T-helper 1 cell (primary cell): ENCODE data around the gene STN1.

Source experiments
- DNase-seq, 5 donors: peaks; one replicate each; pipeline ENCODE4 v3.0.0-alpha.2; 2012 to 2020

STN1 gene

DNA sequence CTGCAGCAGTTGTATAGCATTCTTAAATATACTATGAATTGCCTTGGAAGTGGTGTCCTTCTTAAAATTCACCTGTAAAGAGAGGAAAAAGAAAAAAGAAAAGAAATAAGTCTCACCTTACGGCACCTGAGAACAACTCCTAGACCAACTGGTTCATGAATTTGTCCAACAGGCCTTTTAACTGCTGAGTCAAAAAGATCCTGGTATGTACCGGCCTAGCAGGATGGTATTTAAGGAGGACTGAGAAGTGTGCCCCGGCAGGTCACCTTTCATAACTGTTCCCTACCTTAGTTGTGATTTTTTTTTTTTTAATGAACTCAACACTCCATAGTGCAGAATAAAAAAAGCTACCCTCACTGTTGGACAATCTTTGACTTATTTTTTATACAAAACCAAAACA is 25.8 kb downstream of the STN1 start:
- no peak for DNase-seq

DNA sequence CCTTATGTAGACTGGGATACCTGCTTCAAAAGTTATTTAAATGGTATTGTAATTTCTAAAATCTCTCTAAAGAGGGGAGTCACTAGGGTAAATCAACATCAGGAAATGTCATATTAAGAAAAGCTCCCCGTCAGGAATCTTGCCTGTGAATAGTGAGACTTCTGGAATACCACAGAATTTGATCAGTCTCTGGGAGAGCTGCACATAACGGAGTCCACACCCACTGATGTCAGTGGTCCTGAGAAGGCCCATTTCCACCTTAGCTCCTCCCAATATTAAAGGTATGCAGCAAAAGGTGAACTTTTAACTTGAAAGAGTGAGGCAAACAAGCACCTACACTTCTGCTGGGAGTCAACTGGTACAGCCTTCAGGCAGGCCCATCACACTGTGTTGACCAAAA is 27.3 kb downstream of the STN1 start:
- no peak for DNase-seq

DNA sequence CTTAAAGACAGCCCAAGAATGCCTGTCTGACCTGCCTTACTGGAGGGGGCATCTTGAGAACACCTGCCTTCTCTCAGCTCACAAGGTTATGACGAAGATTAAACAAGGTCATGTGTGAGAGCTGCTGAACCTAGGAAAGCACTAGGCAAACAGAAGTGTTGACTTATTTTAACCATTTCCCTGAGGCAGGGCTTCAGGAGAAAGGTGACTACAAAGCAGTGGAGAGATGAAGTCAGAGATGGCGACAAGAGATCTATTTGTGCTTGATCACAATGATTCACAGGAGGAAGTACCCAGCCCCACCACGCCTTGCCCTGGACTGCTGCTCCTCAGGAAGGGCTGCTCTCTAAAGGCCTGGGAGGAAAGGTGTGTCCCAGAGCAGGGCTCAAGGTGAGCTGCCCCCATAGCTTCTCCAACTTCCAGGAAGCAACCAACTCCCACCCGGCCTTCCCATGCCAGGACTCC is 27.8 kb downstream of the STN1 start:
- peak in 1 of 5 donors; percentile 20 for DNase-seq

DNA sequence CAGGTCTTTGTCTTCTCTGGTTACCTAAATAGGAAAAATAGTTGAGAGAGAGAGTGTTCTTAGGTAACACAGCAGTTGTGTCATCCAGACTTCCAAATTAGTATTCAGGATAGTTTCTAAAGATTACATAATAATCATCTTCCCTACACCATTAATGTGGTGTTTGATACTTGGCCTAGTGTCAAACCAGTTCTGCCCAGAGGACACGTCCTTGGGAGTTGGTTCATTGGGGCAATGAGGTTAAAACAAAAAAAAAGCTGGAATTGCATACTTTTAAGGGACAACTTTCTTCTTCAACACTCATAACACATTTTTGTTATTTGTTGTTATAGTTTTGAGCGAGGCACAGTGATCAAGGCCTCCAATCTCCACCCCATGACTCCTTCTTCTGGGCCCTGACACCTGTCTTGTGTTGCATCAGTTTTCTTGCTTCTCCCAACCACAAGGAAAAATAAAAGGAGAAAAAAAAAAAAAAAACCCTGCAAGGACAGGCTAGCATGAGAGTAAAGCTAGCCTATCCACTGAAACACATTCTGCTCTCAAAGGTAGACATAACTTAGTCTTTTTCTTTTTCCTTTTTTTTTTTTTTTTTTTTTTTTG is 28.8 kb downstream of the STN1 start:
- DNase-seq = no peak

DNA sequence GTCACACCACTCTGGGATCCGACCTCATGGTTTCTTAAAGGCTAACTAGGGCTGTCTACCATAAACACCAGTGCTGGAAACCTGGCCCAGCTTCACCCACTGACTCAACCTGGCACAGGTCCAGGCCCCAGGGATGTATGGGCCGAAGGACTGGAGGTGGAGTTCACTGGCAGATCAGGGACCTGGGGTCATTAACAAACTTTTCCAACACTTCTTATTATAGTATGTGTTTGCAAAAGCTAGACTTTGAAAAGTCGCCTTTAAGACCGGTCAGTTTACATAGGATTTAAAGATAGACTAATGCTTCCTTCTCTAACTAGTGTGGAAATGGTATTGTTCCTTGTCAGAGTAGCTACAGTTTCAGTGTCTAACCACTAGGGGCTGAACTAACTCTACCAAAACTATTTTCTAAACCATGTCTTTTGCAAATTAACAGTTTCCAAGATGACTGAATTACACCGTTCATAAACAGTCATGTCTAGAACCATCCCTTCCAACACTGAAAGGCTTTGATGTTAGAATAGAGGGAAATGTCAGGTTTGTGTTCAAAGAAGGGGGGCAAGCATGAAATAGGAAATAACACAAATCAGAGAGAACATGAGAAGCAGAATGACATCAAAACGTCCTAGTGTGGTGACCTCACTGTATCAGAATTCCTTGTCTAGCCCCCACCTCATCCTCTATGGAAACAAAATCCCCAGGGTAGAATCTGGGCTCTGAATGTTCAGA is 29.7 kb downstream of the STN1 start:
- peak in 1 of 5 donors; percentile 68 for DNase-seq

DNA sequence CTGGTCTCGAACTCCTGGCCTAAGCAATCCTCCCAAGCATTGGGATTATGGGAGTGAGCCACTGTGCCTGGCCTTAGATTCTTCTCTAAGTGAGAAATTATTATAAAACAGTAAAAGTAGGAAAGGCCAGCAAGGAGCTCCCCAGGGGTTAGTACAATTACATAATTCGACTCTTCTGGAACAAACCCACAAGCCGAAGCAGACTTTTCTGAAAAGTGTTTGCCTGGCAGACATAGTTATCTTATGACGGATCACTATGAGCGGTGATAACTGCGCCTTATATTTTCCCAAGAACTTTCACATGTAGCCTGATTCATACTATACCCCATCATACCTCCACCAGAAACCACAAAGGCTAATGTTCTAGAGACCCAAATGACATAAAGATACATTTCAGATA is 32.4 kb downstream of the STN1 start:
- DNase-seq = no peak

DNA sequence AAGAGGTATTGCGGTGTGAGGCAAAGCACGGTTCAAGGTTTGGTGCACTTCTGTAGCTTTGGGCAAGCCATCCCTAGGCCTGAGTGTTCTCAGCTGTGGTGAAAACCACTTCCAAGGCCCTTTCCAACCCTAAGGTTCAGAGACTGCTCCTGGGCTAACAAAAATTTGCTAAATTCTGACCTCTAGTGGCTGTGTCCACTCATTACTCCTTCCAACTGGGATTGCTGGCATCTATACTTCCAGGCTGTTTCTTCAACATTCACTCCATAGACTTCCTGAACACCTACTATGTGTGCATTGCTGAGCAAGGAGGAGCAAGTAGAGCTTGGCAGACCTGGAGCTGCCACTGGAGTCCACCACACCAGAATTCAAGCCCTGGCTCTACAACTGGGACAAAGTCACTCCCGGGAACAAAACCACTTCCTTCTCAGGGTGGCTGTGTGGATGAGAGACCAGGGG is 33.3 kb downstream of the STN1 start:
- DNase-seq = peak in 1 of 5 donors; percentile 39

DNA sequence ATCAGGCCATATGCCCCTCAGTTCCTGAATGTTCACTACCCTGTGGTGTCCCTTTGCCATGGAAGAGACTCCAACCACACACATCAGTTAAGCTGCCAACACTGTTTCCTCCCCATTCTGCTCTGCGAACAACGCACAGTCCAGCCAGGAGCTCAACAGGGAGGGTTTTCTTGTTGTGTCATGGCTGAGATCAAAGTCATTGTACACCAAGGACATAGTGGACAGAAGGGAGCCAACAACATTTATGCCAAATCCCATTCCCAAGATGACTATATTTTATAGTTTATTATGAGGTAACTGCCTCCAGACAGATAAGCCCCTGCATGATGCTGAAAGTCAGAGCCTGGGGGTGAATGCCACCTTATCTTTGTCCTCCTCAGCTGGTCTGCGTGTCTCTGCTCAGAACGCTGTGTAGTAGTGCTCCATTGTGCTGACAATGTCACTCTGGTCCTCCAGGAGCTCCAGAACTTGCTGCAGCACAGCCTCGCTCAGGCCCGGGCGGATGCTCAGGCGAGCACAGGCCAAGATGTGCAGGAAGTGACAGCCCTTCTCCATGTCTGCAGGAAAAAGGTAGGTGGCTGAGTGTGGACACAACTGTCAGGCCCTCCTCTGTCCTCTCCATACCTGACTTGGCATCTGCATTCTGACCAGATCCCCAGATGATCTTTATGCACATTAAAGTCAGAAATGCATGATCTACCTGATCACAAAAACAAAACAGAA is 35.5 kb downstream of the STN1 start:
- no peak for DNase-seq

DNA sequence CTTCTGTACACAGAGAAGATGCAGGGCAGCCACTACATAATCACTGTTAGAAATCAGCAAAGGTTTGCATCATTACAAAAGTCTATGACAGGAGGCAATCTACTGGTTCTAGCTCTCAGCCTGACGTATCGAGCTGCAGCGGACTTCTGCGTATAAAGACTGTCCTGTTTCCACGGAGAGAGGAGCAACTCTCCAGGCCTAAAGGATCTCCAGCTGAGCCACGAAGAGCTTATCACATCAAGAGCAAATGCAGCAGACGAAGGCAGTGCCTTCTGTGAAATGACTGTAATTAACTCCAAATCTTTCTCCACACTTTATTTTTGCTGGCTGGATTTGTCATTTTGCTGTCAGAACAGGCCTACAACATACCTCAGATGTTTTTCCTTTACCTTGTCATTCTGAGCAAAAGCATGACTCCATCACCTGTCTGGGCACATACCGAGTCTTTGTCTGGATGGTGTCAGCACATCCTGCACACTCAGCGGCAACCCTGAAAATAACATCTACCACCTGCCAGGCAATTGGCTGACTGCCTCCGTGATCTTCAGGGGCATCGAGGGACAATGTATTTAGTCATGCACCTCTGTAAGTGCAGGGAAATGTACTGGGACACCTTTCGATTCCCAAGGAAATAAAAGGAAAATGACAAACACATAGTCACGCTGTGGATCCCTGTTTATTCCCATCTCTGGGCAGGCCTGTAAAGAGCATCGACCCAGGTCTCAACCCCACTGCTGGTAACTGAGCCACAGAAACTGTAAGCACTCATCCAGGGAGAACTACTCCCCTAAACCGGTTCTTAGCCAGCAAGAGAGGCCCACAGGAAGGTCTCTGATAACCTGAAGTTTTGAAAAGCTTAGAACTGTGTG is 36.3 kb downstream of the STN1 start:
- no peak for DNase-seq

DNA sequence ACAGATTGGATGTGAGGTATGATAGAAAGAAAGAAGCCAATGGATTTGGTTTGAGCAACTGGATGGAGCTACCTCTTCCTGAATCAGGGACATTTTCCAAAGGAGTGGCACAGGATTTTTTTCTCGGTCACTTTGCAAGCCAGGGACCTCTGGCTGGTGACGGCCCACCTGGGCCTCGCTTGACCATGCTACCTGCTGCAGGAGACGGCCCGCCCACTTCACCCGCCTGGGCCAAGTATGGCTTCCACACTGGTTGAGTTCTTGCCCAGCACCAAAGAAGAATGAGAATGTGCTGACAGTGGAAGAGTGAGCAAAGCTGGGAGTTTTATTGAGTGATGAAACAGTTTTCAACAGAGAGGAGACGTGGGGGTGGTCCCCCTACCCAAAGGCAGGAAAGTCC is 38.2 kb downstream of the STN1 start:
- no peak for DNase-seq

DNA sequence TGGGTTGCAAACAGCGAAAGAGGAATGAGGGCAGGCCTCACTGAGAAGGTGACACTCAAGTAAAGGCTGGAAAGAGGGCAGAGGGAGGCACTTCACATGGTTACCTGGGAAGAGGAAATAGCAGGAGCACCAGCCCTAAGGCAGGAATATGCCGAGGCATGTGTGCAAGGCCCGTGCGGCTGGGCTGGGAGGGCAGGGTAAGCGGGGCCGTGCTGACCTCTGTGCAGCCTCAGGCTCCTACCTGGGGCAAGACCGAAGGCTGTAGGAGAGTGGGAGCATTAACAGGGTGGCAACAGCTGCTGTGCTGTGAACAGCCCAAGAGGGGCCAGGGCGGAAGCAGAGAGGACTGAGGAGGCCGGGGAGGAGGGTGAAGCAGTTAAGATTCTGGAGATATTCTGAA is 38.6 kb downstream of the STN1 start:
- DNase-seq = no peak

DNA sequence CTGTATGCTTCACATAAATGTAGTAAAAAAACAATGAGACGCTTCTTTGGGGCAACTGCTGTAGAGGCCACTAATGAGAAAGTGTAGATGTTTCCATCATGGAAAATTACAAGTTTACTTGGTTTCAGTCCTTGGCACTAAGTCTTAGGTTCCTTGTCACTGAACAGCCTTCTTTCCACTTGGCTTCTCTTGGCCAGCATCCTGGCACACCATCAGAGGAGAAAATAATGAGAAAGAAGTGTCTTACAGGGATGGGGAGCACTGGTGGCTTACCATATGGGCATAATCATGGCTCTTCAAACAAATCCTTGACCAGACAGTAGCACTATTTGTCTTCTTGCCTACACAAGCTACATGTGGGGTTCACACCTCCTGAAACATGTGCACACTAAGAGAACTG is 40.1 kb downstream of the STN1 start:
- DNase-seq = no peak

DNA sequence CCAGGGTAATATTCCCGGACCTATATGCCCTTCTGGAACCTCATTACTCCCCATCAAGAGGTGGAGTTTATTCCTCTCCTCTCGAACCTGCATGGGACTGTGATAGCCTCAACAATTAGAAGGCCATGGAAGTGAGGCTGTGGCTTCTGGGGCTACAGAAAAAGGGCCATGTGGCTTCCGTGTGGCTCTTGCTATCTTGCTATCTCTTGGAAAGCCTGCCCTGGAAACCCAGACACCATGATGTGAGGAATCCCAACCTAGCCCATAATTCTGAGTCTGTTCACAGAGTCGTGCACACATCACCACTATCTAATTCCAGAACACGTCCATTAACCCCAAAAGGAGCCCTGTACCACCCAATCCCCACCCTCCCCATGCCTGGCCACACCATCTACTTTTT is 41.8 kb downstream of the STN1 start:
- DNase-seq = no peak

DNA sequence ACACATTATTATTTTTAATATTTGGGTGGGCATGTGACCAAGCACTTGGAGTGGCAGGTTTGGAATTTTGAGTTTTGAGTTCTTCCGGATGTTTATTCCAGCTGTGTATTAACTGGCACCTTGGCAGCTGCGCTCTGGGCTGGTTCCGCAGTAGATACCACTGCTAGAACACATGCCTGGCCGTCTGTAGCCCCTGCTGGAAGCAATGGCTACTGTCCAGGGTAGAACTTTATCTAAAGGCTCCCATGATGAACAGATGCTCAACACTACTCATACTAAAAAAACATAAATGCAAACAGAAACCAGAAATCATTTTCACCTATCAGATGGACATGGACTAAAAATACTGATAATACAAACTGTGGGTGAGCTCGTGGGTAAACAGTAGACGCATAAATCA is 43.3 kb downstream of the STN1 start:
- no peak for DNase-seq

DNA sequence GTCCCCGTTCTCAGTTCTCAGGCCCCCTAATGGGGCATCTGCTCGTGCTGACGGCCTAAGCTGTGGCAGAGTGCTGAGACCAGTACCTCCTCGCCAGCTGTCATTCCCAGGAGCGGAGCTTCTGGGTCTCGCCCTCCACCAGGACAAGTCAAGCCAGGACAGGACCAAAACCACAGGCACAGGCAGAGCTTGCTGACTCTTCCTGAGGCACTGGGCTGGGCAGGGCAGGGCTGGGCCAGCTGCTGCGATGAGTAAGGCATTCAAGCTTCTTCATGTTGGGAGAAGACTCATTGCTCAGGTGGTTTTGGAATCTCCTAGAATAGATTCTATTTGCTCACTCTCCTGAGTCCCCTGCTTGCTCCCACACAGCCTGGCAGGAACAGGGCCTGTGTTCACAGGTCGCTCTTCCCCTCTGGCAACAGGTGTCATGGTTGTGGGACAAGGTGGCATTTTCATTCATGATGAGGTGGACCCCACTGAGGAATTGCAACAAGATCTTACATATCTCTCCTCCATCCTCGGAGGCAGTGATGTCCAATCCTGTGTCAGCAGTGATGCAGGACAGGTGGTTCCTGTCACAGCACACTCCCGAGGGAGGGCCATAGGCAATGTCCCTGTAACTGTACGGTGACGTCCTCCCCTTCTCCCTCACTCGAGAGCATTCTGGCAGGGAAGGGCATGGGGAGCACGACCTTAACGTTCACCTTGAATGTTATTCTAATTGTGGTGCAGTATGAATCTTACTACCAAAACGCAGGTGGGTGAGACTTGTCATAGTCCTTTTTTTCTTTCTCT is 45.6 kb downstream of the STN1 start:
- no peak for DNase-seq

DNA sequence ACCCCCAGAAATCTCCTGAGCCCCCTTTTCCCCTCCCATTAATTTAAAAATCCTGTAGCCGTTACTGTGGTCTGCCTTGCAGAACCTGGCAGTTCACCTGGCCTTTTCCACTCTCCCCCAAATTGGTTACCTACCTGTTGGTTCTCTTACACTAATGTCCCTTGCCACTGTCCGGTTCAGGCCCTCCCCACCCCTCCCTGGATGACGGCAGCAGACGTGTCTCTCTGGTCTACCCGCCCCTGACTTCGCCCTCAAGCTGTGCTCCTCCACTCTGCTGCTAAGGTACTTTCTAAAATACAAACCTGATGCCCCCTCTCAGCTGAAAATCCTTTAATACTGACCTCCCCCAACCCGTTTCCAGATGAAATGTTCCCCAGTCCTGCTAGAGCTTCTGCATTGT is 47.0 kb downstream of the STN1 start:
- no peak for DNase-seq

DNA sequence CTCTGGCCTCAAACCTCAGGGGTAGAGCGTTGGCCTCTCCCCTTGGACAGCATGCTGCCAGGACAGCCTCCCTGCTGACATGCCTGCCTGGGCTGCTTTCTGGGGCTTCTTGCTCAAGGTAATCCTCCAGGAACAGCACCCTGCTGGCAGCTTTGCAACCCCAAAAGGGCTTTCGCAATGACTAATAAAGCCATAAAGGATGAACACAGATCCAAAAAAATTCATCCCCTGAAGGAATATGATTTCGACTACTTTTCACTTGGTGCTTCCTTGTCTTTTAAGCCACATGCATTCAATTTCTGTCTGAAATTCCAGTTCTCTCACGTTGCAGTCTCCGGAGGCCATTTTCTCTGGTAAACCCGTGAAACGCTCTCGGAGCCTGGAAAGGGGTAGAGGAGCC is 47.5 kb downstream of the STN1 start:
- DNase-seq = no peak

DNA sequence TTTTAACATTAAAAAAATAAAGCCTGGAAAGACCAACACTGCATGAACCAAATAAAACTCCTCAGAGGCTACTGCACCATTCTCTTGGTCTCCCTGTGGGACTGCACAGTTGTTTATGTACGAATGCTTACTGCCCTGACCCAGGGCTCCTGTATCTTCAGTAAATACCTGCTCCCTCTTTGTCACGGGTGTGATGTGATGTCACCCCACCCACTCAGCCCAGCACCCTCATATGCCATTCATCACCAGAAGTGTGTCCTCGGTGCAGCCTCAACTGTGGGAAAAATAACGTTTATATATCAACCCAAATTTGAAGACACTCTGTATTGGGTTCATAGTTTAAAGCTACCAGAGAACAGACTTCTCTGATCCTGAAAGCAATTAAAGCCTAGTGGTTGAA is 48.6 kb downstream of the STN1 start:
- DNase-seq = no peak

DNA sequence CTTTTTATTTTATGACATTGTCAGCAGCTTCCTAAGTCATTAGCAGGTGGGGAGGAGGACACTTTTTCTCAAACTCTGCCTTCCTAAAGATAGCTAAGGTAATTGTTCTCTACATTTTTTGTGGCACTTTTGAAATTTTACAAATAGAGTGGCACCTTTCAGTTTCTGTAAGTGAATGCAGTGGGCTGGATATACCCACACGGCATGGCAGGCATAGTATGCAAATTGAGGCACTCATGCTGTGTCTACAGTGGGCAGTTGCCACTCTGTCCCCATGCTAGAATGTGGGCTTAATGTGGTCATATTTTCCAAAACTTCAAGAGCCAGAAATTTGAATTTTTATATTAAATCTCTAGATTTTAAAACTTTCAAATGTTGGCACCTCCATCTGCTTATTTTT is 49.8 kb downstream of the STN1 start:
- DNase-seq = no peak

DNA sequence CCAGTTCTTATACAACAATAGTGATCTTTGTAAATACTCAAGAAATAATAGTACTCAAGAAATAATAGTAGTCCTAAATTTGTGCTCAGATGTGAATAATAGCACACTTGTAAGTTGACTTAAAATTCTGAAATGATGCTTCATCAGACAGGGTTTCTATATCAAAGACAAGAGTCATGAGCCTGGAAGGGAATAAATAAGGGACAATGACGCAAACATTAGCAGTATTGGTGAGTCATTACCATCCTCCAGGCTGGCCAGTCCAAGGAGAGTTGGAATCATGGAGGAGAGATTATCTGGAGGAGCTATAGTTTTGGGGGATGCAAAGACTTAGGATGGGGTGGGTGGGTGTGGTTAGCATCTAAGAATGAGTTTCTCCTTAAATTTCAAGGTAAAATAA is 56.5 kb downstream of the STN1 start:
- DNase-seq = no peak

DNA sequence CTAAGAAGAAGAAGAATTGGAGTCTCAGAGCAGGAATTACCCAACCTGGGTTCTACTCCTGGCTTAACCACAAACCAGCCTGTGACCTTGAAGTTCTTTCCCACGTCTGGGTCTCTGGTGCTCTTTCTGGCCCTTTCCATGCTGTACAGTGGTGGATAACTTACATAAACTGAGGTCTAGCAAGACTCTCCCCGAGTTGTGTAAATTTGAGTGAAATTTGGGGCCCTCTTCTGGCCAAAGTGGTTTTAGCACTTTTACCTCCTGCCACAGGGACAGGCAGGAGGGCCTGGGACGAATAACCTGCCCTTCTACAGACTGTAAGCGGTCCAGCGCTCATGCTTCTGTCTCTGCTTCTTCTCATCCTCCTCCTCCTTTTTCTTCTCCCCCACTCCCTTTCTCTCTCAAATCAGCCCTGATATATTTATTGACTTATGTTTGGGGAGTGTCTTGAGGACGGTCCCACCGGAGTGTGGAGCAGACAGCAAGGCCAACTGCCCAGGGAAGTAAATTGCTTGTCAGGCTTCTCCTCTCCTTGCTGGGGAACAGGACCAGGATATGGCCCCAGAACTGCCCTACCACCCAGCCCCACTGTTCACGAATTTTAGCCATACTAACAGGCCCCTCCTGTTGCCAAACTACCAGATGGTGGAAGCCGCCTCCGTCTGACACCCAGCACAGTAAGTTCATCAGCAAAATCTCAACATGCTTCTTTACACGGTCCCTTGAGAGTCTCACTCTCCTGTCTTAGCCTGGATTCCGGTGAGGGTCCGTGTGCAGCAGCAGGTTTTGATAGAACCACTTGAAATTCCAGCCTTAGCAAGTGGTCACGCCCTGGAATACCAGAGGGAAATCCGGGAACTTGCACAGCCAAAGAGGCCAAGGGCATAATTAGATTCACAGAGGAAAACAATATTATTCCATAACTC is 58.6 kb downstream of the STN1 start:
- peak in 3 of 5 donors; percentile 31 to 65 (median 32) for DNase-seq
